GM10847 (cell line): ENCODE data around the gene ARHGEF16.

Experiments
- POLR2A ChIP-seq: IDR thresholded peaks from 2 replicates; pipeline ENCODE4 v1.6.1; 2011; ENCODE audit not compliant: insufficient read length; ENCODE audit errors: extremely low read depth

Gene ARHGEF16

GRCh38 chr1:3465935-3466321 lies 11.5 kb downstream of the ARHGEF16 start:
- TF ChIP-seq POLR2A, result no peak

GRCh38 chr1:3466366-3467075 lies 12.1 kb downstream of the ARHGEF16 start:
- TF ChIP-seq POLR2A, result no peak

DNA sequence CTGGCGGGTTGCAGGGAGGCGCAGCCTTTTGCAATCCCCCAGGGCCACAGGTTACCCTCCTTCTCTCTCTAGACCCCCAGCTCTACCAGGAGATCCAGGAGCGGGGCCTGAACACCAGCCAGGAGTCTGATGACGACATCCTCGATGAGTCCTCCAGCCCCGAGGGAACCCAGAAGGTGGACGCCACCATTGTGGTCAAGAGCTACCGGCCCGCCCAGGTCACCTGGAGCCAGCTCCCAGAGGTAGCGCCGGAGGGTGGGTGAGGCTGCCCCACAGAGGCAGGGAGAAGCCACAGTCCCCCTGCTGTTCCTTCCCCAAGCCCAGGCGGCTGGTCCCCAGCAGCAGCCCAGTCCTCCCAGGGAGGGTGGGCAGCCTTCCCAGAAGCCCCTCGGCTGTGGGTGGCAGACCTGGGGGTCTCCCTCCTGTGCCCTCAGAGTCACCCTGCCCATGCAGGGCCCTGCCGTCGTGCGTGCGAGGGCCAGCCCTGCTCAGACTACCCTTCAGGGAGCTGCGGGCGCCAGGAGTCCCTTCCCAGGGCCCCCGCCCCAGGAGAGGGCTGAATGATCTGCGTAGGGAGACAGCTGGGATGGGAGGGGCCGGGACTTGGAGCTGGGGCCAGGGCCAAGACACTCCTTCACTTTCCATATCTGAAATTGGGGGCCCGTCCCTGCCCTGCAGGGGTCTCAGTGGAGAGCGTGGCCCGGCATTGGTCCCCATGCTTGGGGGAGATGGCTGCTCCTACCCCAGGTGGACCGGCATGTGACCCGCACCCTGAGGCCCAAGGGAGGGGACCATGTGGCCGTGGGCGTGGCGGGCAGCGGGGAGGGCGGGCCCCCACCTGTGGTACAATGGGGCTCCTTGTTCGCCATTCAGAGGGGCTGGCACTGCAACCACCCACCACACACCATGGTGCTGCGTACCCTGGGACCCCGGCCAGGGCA lies 12.9 kb downstream of the ARHGEF16 start:
- TF ChIP-seq POLR2A, result no peak

DNA sequence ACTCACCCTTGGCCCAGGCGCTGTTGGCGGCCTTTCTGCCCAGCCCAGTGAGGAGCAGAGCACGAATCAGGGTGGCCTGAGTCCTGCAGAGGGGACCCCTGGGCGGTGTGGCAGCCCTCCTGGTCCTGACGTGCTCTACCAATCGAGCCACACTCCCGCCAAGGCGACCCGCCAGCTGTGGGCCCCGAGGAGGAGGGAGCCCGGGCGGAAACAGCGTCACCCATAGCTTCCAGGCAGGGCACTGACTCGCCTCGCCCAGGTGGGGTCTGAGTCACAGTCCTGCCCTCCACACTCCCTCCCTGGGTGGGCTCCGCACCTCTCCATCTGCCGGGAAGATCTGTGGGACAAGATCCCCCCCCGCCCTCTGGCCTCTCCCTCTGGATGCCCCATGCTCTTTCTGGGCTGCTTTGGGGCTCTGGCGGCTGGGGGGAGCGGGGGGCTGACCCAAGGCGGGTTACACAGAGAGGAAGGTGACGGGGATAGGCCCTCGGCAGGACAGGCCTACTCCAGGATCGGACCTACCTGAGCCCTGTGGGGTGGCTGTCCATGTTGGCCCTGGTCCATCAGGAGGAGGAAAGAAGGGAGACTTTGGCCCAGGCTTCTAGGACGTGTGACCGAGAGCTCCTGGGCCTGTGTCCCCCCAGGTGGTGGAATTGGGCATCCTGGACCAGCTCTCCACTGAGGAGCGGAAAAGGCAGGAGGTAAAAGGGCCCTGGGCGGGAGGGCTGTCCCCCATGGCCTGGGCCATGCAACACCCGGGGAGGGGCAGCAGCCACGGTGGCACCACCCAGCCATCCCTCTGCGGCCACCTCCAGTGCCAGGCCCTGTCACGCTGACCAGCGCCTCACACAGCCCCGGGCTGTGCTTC lies 14.0 kb downstream of the ARHGEF16 start:
- TF ChIP-seq POLR2A, result no peak

DNA sequence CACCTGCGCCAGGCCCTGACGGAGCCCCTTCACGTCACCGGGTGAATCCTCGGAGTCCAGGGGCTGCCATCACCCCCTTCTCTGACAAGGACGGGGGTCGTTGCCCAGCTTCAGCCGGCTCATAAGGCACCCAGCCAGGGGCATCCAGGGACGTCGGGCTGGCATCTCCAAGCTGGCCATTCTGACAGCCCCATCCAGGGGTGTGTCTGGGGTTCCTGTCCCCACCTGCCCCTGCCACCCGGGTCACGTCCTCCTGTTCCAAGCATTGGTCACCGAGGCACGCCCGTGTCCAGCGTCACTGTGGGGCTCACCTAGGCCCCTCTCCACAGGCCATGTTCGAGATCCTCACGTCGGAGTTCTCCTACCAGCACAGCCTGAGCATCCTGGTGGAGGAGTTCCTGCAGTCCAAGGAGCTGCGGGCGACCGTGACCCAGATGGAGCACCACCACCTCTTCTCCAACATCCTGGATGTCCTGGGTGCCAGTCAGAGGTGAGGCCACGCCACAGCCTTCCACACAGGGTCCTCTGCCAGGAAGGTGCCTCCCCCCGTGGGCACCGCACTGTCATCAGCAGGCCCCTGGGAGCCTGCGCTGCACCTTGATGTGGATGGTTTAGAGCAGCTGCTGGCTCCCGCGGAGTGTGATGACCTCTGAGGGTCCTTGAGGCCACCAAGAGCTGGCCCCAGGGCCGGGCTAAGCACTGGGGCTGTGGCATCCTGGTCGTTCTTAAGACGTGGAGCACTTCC lies 14.8 kb downstream of the ARHGEF16 start:
- TF ChIP-seq POLR2A, result no peak

DNA sequence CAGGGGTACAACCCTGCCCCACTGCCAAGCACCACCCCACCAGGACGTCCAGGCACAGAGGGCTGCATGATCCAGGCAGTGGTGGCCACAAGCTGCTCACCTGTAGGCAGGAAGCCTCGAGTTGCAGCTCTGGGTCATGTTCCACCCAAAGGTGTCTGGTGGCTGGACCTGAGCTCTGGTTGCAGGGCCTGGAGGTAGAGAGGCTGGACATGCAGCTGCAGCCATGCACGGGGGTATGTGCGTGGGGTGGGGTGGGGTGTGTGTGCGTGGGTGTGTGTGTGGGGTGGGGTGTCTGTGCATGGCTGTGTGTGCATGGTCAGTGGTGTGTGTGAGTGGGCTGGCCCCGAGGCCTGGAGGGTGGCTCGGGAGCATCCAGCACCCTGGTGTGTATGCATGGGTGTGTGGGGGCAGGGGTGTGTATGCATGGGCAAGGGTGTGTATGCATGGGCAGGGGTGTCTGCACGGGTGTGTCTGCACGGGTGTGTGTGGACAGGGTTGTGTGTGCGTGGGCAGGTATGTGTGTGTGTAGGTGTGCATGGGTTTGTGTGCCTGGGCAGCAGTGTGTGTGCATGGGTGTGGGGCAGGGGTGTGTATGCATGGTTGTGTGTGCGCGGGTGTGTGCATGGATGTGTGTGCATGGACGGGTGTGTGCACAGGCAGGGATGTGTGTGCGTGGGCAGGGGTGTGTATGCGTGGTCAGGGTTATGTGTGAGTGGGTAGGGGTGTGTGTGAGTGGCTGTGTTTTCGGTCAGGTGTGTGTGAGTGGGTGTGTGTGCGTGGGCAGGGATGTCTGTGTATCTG lies 15.6 kb downstream of the ARHGEF16 start:
- no peak for TF ChIP-seq POLR2A

DNA sequence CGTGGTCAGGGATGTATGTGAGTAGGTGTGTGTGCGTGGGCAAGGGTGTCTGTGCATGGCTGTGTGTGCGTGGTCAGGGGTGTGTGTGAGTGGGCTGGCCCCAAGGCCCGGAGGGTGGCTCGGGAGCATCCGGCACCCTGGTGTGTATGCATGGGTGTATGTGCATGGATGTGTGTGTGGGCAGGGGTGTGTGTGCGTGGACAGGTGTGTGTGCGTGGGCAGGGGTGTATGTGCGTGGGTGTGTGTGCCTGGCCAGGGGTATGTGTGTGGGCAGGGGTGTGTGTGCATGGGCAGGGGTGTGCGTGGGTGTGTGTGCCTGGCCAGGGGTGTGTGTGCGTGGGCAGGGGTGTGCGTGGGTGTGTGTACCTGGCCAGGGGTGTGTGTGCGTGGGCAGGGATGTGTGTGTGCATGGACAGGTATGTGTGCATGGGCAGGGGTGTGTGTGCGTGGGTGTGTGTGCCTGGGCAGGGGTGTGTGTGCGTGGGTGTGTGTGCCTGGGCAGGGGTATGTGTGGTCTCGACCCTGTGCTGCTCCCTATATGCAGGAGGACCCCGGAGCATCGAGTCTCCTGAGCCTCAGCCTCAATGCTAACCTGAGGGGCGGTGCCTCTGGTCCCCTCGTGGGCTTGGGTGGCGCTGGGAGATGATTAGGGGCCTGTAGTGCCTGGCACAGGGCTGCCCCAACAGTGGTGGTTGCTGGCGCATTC lies 16.3 kb downstream of the ARHGEF16 start:
- TF ChIP-seq POLR2A, result no peak

- TF ChIP-seq POLR2A, result no peak
Measured at GRCh38 chr1:3471356-3472087, 17.1 kb downstream of the ARHGEF16 start.

- TF ChIP-seq POLR2A, result no peak
Measured at GRCh38 chr1:3472088-3472850, 17.8 kb downstream of the ARHGEF16 start.

GRCh38 chr1:3472906-3473305 lies 18.4 kb downstream of the ARHGEF16 start:
- no peak for TF ChIP-seq POLR2A

DNA sequence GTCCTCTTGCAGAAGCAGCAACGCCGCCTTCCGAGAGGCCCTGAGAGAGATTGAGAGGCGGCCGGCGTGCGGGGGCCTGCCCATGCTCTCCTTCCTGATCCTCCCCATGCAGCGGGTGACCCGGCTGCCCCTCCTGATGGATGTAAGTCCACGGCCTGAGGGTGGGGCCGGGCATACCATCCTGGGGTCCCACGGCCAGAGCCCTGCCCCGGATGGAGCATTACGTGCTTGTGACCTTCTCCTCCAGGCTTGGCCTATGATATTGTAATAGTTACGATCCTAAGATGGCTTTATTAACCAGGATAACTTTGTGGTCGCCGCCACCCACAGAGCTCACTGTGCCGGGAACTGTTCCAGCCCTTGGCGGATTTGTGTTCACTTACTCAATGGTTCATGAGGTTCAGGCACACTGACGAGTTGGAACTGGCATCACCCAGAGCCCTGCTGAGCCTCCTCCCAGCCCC lies 18.9 kb downstream of the ARHGEF16 start:
- no peak for TF ChIP-seq POLR2A

DNA sequence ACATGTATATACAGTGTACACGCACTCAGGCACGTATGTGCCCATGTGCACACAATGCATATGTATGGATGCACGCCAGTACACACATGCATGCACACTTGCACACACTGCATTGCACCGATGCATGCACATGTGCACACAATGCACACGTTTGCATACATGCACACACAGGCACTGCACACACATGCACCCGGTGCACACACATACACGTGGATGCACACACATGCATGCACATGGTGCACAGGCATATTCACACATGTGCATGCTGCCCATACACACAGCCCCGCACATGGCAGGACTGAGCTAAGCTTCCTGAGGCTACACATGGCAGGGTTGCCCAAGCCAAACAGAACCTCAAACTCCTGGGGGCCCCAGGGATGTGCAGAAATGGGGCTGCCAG lies 19.6 kb downstream of the ARHGEF16 start:
- no peak for TF ChIP-seq POLR2A

- TF ChIP-seq POLR2A, result no peak
Measured at GRCh38 chr1:3474421-3474820, 20.0 kb downstream of the ARHGEF16 start.
